ENCODE measurements around the gene PCSK4. TPM values are rescaled to one million over a fixed set of nuclear protein-coding genes. Genes with fewer than 3 reads are reported as not detected.
"Not testable (repeated sequence)": the region's sequence is repeated elsewhere in the genome, so short reads cannot be mapped to it uniquely, and the experiment has no call there.

PCSK4 gene
- total RNA-seq, 1 donor from 2014 or later = 0.52 TPM

GRCh38 chr19:1440418-1440801 lies 49.7 kb downstream of the PCSK4 start:
- no peak overlapping the region for H3K4me3 ChIP-seq (ENCODE audit: low read length in 3 of 3)
- H3K4me1 ChIP-seq (ENCODE audit: control insufficient read depth in 3 of 3, insufficient read depth in 3 of 3, low read length in 3 of 3) = peaks cover 14 to 44% (median 33%) of the 10 kb centered on the region in 3 donors
- H3K9me3 ChIP-seq (ENCODE audit: control insufficient read depth in 3 of 3, low read length in 3 of 3) = no peaks in the 10 kb centered on the region
- peaks cover 26 to 34% (median 26%) of the 10 kb centered on the region in 3 donors for H3K36me3 ChIP-seq (ENCODE audit: control insufficient read depth in 3 of 3, insufficient read depth in 3 of 3, low read length in 3 of 3)
- peak overlapping the region in 1 of 3 donors; percentile 16 for H3K9ac ChIP-seq (ENCODE audit: low read depth in 1 of 3, low read length in 3 of 3)
- H3K27ac ChIP-seq (ENCODE audit: low read depth, low read length) = no peak overlapping the region
- H3K27me3 ChIP-seq (ENCODE audit: control insufficient read depth in 3 of 3, insufficient read depth in 3 of 3, low read length in 3 of 3) = peaks cover 2 to 6% (median 3%) of the 10 kb centered on the region in 3 donors

DNA sequence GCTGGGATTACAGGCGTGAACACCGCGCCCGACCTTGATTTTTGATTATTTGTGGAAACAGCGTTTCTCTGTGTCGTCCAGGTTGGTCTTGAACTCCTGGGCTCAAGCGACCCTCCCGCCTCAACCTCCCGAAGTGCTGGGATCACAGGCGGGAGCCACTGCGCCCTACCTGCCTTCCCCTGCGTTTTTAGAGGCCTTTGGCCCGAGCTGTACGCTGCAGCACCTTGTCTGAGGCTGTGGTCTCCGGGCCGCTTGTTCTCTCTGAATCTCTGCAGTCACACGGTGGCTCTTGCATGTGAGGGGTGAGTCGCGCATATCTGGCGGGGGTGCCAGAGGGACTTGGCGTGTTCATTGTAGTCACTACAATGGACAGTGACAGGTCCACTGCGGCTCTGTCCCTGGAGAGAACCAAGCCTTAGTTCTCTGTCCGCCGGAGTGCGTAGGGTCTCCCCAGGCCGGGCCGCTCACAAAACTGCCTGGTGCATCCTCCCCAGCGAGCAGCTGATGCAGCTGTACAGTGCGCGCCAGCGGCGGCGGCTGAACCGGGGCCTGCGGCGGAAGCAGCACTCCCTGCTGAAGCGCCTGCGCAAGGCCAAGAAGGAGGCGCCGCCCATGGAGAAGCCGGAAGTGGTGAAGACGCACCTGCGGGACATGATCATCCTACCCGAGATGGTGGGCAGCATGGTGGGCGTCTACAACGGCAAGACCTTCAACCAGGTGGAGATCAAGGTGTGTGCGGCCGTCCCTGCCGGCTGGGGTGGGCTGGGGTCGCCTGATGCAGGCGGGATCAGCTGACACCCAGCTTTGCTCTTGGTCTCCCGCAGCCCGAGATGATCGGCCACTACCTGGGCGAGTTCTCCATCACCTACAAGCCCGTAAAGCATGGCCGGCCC lies 50.4 kb downstream of the PCSK4 start:
- H3K9me3 ChIP-seq (ENCODE audit: control insufficient read depth in 3 of 3, low read length in 3 of 3); H3K27ac ChIP-seq (ENCODE audit: low read depth, low read length); H3K27me3 ChIP-seq (ENCODE audit: control insufficient read depth in 3 of 3, insufficient read depth in 3 of 3, low read length in 3 of 3): not testable (repeated sequence)
- Histone ChIP-seq H3K4me1 (ENCODE audit: control insufficient read depth in 3 of 3, insufficient read depth in 3 of 3, low read length in 3 of 3) (peaks cover 14 to 38% (median 29%) of the 10 kb centered on the region in 3 donors), H3K4me3 (ENCODE audit: low read length in 3 of 3) (peak overlapping the region; percentile 78 to 94 (median 94)), H3K36me3 (ENCODE audit: control insufficient read depth in 3 of 3, insufficient read depth in 3 of 3, low read length in 3 of 3) (peaks cover 27 to 36% (median 27%) of the 10 kb centered on the region in 3 donors), H3K9ac (ENCODE audit: low read depth in 1 of 3, low read length in 3 of 3) (peak overlapping the region; percentile 92 to 94 (median 93))

DNA sequence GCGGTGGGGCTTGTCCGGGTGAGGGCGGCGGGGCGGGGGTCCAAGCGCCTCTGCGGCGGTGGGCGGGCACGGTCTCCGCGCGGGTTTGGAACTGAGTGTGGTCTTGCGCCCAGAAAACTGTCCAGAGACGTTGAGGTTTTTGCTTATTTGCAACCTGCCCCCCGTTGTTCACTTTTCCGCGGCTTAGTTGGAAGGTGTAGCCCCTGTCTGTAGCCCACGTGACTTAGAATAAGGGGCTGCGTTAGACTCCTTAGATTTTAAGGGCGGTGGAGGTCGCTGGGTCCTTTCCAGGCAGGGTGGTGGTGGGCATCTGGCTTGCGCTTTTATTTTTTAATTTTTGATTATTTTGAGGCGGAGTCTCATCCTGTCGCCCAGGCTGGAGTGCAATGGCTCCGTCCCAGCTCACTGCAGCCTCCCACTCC lies 51.2 kb downstream of the PCSK4 start:
- peak overlapping the region; percentile 78 to 94 (median 94) for H3K4me3 ChIP-seq (ENCODE audit: low read length in 3 of 3)
- peak overlapping the region; percentile 92 to 94 (median 93) for H3K9ac ChIP-seq (ENCODE audit: low read depth in 1 of 3, low read length in 3 of 3)
- no peaks in the 10 kb centered on the region for H3K27me3 ChIP-seq (ENCODE audit: control insufficient read depth in 3 of 3, insufficient read depth in 3 of 3, low read length in 3 of 3)
- H3K4me1 ChIP-seq (ENCODE audit: control insufficient read depth in 3 of 3, insufficient read depth in 3 of 3, low read length in 3 of 3) = peaks cover 14 to 37% (median 27%) of the 10 kb centered on the region in 3 donors
- peak overlapping the region; percentile 84 for H3K27ac ChIP-seq (ENCODE audit: low read depth, low read length)
- peaks cover 30 to 38% (median 34%) of the 10 kb centered on the region in 3 donors for H3K36me3 ChIP-seq (ENCODE audit: control insufficient read depth in 3 of 3, insufficient read depth in 3 of 3, low read length in 3 of 3)
- H3K9me3 ChIP-seq (ENCODE audit: control insufficient read depth in 3 of 3, low read length in 3 of 3) = no peaks in the 10 kb centered on the region

DNA sequence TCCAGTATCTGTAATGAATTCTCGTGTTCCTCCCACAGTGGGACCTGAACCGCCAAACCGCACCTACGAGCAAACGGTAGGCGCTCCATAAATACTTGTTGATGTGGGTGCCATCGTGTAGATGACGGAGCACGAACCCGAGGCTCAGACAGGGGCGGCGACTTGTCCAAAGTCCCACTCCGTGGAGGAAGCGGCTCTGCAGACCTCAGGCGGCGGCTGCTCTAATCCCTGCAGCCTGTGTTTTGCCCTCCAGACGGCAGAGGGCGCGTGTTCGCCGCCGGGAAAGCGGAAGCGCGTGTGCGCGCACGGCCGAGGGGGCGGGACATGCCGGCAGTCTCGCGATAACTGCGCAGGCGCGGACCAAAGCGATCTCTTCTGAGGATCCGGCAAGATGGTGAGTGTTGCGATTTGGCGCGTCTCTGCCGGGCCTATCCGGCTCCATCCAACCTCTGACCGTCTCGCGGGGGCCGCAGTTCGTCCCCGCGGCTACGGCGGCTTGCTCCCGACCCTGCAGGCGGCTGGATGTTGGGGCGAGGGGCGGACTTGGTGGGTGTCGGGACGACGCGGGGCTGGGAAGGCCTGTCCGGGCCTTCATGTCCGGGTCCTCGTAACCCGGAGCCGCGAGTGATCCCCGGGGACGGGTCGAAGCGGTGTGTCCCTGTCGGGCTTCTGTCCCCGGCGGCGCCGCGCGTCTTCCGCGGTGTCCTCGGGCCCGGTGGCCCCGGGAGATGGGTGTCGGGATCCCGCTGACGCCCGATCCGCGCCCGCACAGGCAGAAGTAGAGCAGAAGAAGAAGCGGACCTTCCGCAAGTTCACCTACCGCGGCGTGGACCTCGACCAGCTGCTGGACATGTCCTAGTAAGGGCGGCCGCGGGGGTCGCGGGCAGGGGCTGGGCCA lies 51.9 kb downstream of the PCSK4 start, which contains the start of gene RPS15:
Gene RPS15, plus strand, starts transcription at position 362 of the 898 bp plus-strand sequence. Its CDS starts 30 bp downstream, at position 392.
- Histone ChIP-seq H3K4me3 (ENCODE audit: low read length in 3 of 3) (peak within 1 kb of the TSS; percentile 78 to 94 (median 94)), H3K36me3 (ENCODE audit: control insufficient read depth in 3 of 3, insufficient read depth in 3 of 3, low read length in 3 of 3) (peaks cover 37 to 44% (median 40%) of the 10 kb centered on the region in 3 donors), H3K9ac (ENCODE audit: low read depth in 1 of 3, low read length in 3 of 3) (peak within 1 kb of the TSS; percentile 92 to 94 (median 93)), H3K4me1 (ENCODE audit: control insufficient read depth in 3 of 3, insufficient read depth in 3 of 3, low read length in 3 of 3) (peaks cover 14 to 37% (median 27%) of the 10 kb centered on the region in 3 donors), H3K27me3 (ENCODE audit: control insufficient read depth in 3 of 3, insufficient read depth in 3 of 3, low read length in 3 of 3) (no peaks in the 10 kb centered on the region), H3K9me3 (ENCODE audit: control insufficient read depth in 3 of 3, low read length in 3 of 3) (no peaks in the 10 kb centered on the region), H3K27ac (ENCODE audit: low read depth, low read length) (peak within 1 kb of the TSS; percentile 84)

- H3K4me3 ChIP-seq (ENCODE audit: low read length in 3 of 3) = peak overlapping the region; percentile 67 to 94 (median 94)
- no peak overlapping the region for H3K27ac ChIP-seq (ENCODE audit: low read depth, low read length)
- H3K9me3 ChIP-seq (ENCODE audit: control insufficient read depth in 3 of 3, low read length in 3 of 3) = no peaks in the 10 kb centered on the region
- H3K27me3 ChIP-seq (ENCODE audit: control insufficient read depth in 3 of 3, insufficient read depth in 3 of 3, low read length in 3 of 3) = no peaks in the 10 kb centered on the region
- H3K36me3 ChIP-seq (ENCODE audit: control insufficient read depth in 3 of 3, insufficient read depth in 3 of 3, low read length in 3 of 3) = peaks cover 44 to 49% (median 46%) of the 10 kb centered on the region in 3 donors
- peak overlapping the region in 2 of 3 donors; percentile 65 to 79 for H3K9ac ChIP-seq (ENCODE audit: low read depth in 1 of 3, low read length in 3 of 3)
- H3K4me1 ChIP-seq (ENCODE audit: control insufficient read depth in 3 of 3, insufficient read depth in 3 of 3, low read length in 3 of 3) = peaks cover 14 to 37% (median 27%) of the 10 kb centered on the region in 3 donors
Measured at GRCh38 chr19:1437609-1438008, 52.5 kb downstream of the PCSK4 start.

DNA sequence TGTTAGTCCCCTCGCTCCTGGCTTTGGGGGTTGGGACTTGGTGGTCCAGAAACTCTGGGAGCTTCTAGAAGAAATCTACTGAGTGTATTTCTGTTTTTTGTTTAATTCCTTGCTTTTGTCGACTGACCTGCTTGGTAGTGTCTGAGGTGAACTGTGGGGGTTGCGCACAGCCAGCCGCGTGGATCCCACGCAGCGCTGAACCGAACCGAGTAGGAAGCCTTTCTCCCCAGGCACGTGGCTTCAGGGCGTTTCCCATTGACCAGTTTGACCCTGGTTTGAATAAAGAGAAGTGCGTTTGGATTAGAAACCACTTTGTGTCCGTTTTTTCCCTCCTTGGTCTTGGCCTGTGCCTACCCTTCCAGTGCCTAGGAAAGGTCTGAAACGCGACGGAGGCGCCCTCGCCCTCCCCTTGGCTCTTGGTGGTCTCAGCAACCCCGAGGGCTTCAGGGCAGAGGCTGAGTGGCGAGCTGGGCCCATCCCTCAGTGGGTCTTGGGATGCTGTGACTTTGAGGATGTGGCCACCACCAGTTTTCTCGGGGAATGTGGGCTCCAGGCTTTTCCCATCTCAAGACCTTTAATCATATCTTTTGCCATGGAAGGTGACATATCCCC lies 54.7 kb downstream of the PCSK4 start:
- H3K27ac ChIP-seq (ENCODE audit: low read depth, low read length) = no peak overlapping the region
- H3K9ac ChIP-seq (ENCODE audit: low read depth in 1 of 3, low read length in 3 of 3) = no peak overlapping the region
- H3K4me3 ChIP-seq (ENCODE audit: low read length in 3 of 3) = no peak overlapping the region
- peaks cover 14 to 30% (median 23%) of the 10 kb centered on the region in 3 donors for H3K4me1 ChIP-seq (ENCODE audit: control insufficient read depth in 3 of 3, insufficient read depth in 3 of 3, low read length in 3 of 3)
- peaks cover 40 to 45% (median 44%) of the 10 kb centered on the region in 3 donors for H3K36me3 ChIP-seq (ENCODE audit: control insufficient read depth in 3 of 3, insufficient read depth in 3 of 3, low read length in 3 of 3)
- no peaks in the 10 kb centered on the region for H3K9me3 ChIP-seq (ENCODE audit: control insufficient read depth in 3 of 3, low read length in 3 of 3)
- H3K27me3 ChIP-seq (ENCODE audit: control insufficient read depth in 3 of 3, insufficient read depth in 3 of 3, low read length in 3 of 3) = no peaks in the 10 kb centered on the region

- Histone ChIP-seq H3K27me3 (ENCODE audit: control insufficient read depth in 3 of 3, insufficient read depth in 3 of 3, low read length in 3 of 3) (no peaks in the 10 kb centered on the region), H3K27ac (ENCODE audit: low read depth, low read length) (no peak overlapping the region), H3K9me3 (ENCODE audit: control insufficient read depth in 3 of 3, low read length in 3 of 3) (no peaks in the 10 kb centered on the region), H3K36me3 (ENCODE audit: control insufficient read depth in 3 of 3, insufficient read depth in 3 of 3, low read length in 3 of 3) (peaks cover 38 to 45% (median 43%) of the 10 kb centered on the region in 3 donors), H3K4me1 (ENCODE audit: control insufficient read depth in 3 of 3, insufficient read depth in 3 of 3, low read length in 3 of 3) (peaks cover 13 to 21% (median 16%) of the 10 kb centered on the region in 3 donors), H3K4me3 (ENCODE audit: low read length in 3 of 3) (no peak overlapping the region), H3K9ac (ENCODE audit: low read depth in 1 of 3, low read length in 3 of 3) (no peak overlapping the region)
Measured at GRCh38 chr19:1434577-1435060, 55.5 kb downstream of the PCSK4 start.

GRCh38 chr19:1434040-1434366 lies 56.1 kb downstream of the PCSK4 start:
- no peaks in the 10 kb centered on the region for H3K27me3 ChIP-seq (ENCODE audit: control insufficient read depth in 3 of 3, insufficient read depth in 3 of 3, low read length in 3 of 3)
- no peak overlapping the region for H3K9ac ChIP-seq (ENCODE audit: low read depth in 1 of 3, low read length in 3 of 3)
- peaks cover 42 to 48% (median 47%) of the 10 kb centered on the region in 3 donors for H3K36me3 ChIP-seq (ENCODE audit: control insufficient read depth in 3 of 3, insufficient read depth in 3 of 3, low read length in 3 of 3)
- H3K4me1 ChIP-seq (ENCODE audit: control insufficient read depth in 3 of 3, insufficient read depth in 3 of 3, low read length in 3 of 3) = peaks cover 8 to 15% (median 10%) of the 10 kb centered on the region in 3 donors
- no peaks in the 10 kb centered on the region for H3K9me3 ChIP-seq (ENCODE audit: control insufficient read depth in 3 of 3, low read length in 3 of 3)
- no peak overlapping the region for H3K27ac ChIP-seq (ENCODE audit: low read depth, low read length)
- no peak overlapping the region for H3K4me3 ChIP-seq (ENCODE audit: low read length in 3 of 3)

All from skeletal muscle tissue (tissue), 4 donors.